ENCODE measurements around the gene PARD3. TPM values are rescaled to one million over a fixed set of nuclear protein-coding genes. Genes with fewer than 3 reads are reported as not detected.
A peak's percentile ranks its signal among the peaks of the same experiment; 100 is the strongest.

PARD3 gene
- total RNA-seq, 1 experiment from 2014 or later: 154 TPM

DNA sequence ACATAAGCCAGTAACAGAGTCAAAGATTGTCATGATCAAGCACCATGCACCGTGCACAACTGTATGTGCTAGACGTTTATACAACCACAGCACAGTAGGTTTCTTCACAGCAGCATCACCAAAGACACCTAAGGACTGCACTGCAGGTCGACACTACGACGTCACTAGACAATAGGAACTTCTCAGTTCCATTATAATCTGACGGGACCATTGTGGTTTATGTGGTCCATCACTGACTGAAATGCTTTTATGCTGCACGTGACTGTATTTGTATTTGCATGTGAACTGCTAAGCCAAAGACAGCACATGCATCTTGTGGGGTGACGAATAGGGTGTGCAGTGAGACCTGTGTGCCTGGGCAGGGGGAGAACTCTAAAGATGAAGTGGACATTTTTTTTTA is 164.9 kb downstream of the PARD3 start:
- H3K27me3 ChIP-seq (ENCODE audit: low read length): no peaks in the 10 kb centered on the region
- no peaks in the 10 kb centered on the region for H3K9me2 ChIP-seq (replicated peaks; ENCODE audit: low read length)
- H3K9ac ChIP-seq (ENCODE audit: low read length): no peak overlapping the region
- no peak for TF ChIP-seq CTCF (conservative IDR thresholded peaks at IDR 0.05; ENCODE audit: low read depth, low read length)
- TF ChIP-seq EZH2 (IDR thresholded peaks at IDR 0.05; ENCODE audit: low read length, unreplicated experiment): no peak
- no peak for TF ChIP-seq EZH2phosphoT487 (IDR thresholded peaks at IDR 0.05; ENCODE audit: borderline replicate concordance, low read length)
- H3F3A ChIP-seq (ENCODE audit: low read length, unreplicated experiment): no peaks in the 10 kb centered on the region
- ChIA-PET CTCF (interaction anchor here (0.6 kb wide), 1 partner anchor 16 kb away, joined by 3 read pairs; no protein-coding TSS in a partner anchor), POLR2A (ENCODE audit: unreplicated experiment) (no interaction called here)
- H3K36me3 ChIP-seq (ENCODE audit: low read depth, low read length): no peaks in the 10 kb centered on the region
- DNase-seq (no peak), ATAC-seq (no peak)
- H4K20me1 ChIP-seq (ENCODE audit: low read length): peaks cover 15% of the 10 kb centered on the region; the same call in 1 of the 2 replicates
- H3K4me3 ChIP-seq (ENCODE audit: low read length): no peak overlapping the region
- H3K4me1 ChIP-seq (ENCODE audit: insufficient read depth, low read length): peaks cover 13% of the 10 kb centered on the region; the same call in 1 of the 2 replicates
- no peak overlapping the region for H3K4me2 ChIP-seq (ENCODE audit: low read length)
- intact Hi-C loops (cut with micrococcal nuclease): no loop called here
- no TSS peak for BruUV-seq (replicated peaks)
- H3K27ac ChIP-seq (ENCODE audit: low read length): no peak overlapping the region
- peaks cover 72% of the 10 kb centered on the region for H3K79me2 ChIP-seq (ENCODE audit: low read length)
- H2AFZ ChIP-seq (ENCODE audit: low read length): no peak overlapping the region
- H3K9me3 ChIP-seq (ENCODE audit: low read length): no peaks in the 10 kb centered on the region

DNA sequence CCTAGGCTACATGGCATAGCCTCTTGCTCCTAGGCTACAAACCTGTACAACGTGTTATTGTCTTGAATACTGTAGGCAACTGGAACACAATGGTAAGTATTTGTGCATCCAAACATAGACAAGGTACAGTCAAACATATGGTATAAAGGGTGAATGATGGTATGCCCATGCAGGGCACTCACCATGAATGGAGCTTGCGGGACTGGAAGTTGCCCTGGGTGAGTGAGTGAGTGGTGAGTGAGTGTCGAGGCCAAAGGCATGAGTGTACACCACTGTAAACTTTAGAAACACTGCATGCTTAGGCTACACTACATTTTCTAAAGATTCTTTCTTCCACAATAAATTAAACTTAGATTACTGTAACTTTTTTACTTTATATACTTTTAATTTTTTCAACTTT is 165.7 kb downstream of the PARD3 start:
- Histone ChIP-seq H3F3A (ENCODE audit: low read length, unreplicated experiment) (no peaks in the 10 kb centered on the region), H3K36me3 (ENCODE audit: low read depth, low read length) (no peaks in the 10 kb centered on the region), H2AFZ (ENCODE audit: low read length) (no peak overlapping the region), H3K4me3 (ENCODE audit: low read length) (no peak overlapping the region), H3K9me3 (ENCODE audit: low read length) (no peaks in the 10 kb centered on the region), H3K79me2 (ENCODE audit: low read length) (peaks cover 64% of the 10 kb centered on the region), H3K9me2 (replicated peaks; ENCODE audit: low read length) (no peaks in the 10 kb centered on the region), H3K9ac (ENCODE audit: low read length) (no peak overlapping the region), H3K27ac (ENCODE audit: low read length) (no peak overlapping the region), H3K4me2 (ENCODE audit: low read length) (no peak overlapping the region), H4K20me1 (ENCODE audit: low read length) (peaks cover 13% of the 10 kb centered on the region; the same call in 1 of the 2 replicates), H3K27me3 (ENCODE audit: low read length) (no peaks in the 10 kb centered on the region), H3K4me1 (ENCODE audit: insufficient read depth, low read length) (peaks cover 13% of the 10 kb centered on the region; the same call in 1 of the 2 replicates)
- ChIA-PET CTCF (interaction anchor here (0.6 to 0.9 kb wide), 3 partner anchors 17 to 337 kb away, joined by 3 read pairs; no protein-coding TSS in a partner anchor), POLR2A (ENCODE audit: unreplicated experiment) (interaction anchor here (0.6 kb wide), 1 partner anchor 319 kb away, joined by 5 read pairs; no protein-coding TSS in a partner anchor)
- ATAC-seq (peak; percentile 58), DNase-seq (peak; percentile 70)
- no TSS peak for BruUV-seq (replicated peaks)
- TF ChIP-seq EZH2phosphoT487 (IDR thresholded peaks at IDR 0.05; ENCODE audit: borderline replicate concordance, low read length) (no peak), CTCF (conservative IDR thresholded peaks at IDR 0.05; ENCODE audit: low read depth, low read length) (no peak), EZH2 (IDR thresholded peaks at IDR 0.05; ENCODE audit: low read length, unreplicated experiment) (no peak)
- intact Hi-C loops (cut with micrococcal nuclease): no loop called here

DNA sequence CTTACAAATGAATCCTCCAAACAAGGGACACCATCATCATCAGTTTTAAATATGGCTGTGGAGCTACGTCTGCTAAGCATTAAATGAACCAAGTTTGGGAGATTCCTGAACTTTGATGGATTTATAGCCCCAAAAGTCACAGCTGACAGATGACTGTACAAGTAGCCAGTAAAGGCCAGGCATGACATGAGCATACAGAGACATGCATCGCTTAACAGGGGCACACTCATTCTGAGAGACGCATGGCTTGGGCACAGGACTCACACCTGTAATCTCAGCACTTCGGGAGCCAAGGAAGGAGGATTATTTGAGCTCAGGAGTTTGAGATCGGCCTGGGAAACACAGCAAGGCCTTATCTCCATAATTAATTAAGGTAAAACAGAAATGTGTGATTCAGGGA is 166.2 kb downstream of the PARD3 start:
- H3K36me3 ChIP-seq (ENCODE audit: low read depth, low read length): no peaks in the 10 kb centered on the region
- CTCF ChIA-PET: interaction anchor here (0.8 to 0.9 kb wide), 2 partner anchors 120 to 337 kb away, joined by 3 read pairs; no protein-coding TSS in a partner anchor
- H2AFZ ChIP-seq (ENCODE audit: low read length): no peak overlapping the region
- ATAC-seq (no peak), DNase-seq (no peak)
- H3K9me3 ChIP-seq (ENCODE audit: low read length): no peaks in the 10 kb centered on the region
- intact Hi-C loops (cut with micrococcal nuclease): no loop called here
- no peak overlapping the region for H3K4me3 ChIP-seq (ENCODE audit: low read length)
- H3K79me2 ChIP-seq (ENCODE audit: low read length): peaks cover 62% of the 10 kb centered on the region
- TF ChIP-seq EZH2 (IDR thresholded peaks at IDR 0.05; ENCODE audit: low read length, unreplicated experiment) (no peak), CTCF (conservative IDR thresholded peaks at IDR 0.05; ENCODE audit: low read depth, low read length) (no peak), EZH2phosphoT487 (IDR thresholded peaks at IDR 0.05; ENCODE audit: borderline replicate concordance, low read length) (no peak)
- H3K4me2 ChIP-seq (ENCODE audit: low read length): no peak overlapping the region
- H3K4me1 ChIP-seq (ENCODE audit: insufficient read depth, low read length): peaks cover 13% of the 10 kb centered on the region; the same call in 1 of the 2 replicates
- no peak overlapping the region for H3K9ac ChIP-seq (ENCODE audit: low read length)
- POLR2A ChIA-PET (ENCODE audit: unreplicated experiment): no interaction called here
- H3K27me3 ChIP-seq (ENCODE audit: low read length): no peaks in the 10 kb centered on the region
- H4K20me1 ChIP-seq (ENCODE audit: low read length): peaks cover 13% of the 10 kb centered on the region; the same call in 1 of the 2 replicates
- H3F3A ChIP-seq (ENCODE audit: low read length, unreplicated experiment): no peaks in the 10 kb centered on the region
- BruUV-seq (replicated peaks): no TSS peak
- no peaks in the 10 kb centered on the region for H3K9me2 ChIP-seq (replicated peaks; ENCODE audit: low read length)
- H3K27ac ChIP-seq (ENCODE audit: low read length): no peak overlapping the region
